ENCODE results near the gene ANKRD40CL.
"Not testable (repeated sequence)": the region's sequence is repeated elsewhere in the genome, so short reads cannot be mapped to it uniquely, and the experiment has no call there.

Gene ANKRD40CL, protein sequence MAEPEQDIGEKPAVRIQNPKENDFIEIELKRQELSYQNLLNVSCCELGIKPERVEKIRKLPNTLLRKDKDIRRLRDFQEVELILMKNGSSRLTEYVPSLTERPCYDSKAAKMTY

DNA sequence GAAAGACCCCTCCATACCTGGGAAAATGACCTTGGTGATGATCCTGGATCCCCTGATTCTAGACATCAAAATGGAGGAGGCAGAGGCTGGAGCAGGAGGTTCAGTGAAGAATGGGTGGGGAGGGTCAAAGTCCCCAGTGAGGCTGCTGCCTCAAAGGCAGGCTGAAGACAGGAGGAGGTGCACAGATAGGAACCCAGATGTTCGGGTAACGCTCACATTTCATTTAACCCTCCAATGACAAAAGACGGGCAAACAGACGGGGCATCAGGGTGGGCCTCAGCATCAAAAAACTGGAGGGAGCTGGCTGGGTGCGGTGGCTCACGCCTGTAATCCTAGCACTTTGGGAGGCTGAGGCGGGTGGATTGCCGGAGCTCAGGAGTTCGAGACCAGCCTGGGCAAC, at the start of gene ANKRD40CL:
TSS of gene ANKRD40CL (minus strand) at position 73 of the 400 bp plus-strand sequence. CDS start 605 bp downstream, outside the sequence.
- DNase-seq = no peak

DNA sequence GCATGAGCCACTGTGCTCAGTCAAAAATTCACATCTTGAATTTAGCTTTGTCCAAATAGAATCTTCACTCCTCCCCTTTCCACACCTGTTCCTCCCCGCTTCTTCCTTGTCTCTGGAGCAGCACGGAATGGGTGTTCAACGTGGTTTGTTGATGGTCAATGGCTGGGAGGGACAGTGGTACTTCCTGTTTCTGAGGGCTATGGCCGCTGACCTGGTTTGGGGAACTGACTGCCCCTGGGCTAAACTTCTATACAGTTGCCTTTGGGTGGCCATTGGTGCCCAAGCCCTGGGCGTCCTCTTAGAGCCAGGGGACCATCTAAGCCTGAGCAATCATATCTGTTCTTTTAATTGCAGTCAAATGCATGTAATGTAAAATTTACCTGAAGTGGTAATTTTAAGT, 49.0 kb upstream of the ANKRD40CL start:
- no peak for DNase-seq

DNA sequence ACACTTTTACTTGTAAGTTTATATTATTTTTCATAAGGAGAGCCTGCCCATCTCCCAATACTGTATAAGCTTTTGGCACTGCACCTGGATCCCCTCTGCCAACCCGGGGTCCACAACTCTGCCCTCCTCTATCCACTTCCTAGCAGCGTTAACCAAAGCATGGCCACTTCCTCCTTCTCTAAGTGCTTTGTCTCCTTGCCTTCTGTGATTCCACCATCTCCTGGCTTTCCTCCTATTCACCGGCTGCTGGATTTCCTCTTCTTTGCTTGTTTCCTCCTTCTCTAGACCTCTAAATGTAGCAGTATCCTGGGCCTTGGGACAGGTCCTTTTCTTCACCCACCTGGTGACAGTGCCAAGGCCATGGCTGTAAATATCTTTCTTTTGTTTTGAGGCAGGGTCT, 48.1 kb upstream of the ANKRD40CL start:
- no peak for DNase-seq

DNA sequence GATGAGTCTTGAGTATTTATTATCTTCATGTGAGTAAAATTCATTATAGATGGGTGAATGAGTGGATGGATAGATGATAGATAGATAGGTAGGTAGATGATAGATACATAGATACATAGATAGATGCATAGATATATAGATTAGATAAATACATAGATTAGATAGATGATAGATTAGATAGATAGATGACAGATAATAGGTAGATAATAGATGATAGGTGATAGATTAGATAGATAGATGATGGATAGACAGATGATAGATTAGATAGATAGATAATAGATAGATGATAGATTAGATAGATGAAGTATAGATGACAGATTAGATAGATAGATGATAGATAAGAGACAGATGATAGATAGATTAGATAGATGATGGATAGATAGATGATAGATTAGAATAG, 46.3 kb upstream of the ANKRD40CL start:
- DNase-seq = no peak

DNA sequence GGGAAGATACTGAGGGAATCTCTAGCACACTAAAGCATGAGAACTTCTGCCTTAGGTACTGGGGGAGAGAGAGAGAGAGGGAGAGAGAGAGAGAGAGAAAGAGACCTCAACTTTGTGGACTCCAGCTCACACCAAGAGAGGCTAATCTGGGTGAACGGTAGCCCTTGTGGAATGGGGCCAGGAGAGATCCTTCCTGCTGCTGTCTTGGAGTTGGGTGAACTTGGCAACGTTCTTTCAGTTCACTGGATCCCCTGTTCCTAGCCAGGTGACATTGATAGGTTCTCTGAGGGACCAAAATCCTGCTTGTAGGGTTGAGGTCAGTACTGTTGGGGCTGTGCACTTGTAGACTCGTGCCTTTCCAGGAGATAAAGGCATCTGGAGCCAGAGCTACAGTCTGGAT, 41.6 kb upstream of the ANKRD40CL start:
- no peak for DNase-seq

DNA sequence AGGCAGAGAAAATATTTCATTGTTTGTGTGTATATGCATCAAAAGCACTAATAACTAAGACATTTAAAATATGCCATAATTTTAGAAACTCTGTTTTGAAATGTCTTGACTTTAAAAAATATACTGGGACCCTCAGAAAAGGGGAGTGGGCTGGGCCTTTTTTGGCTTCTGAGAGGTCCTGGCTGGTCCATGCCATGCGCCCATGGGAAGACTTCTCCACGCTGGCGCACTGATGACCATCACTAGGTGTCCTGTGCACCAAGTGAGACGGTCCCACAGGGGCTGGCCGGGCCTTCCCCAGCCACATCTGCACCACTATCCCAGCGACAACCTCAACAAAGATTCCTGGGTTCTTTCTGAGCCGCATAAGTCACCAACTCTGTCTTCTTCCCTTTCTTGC, 41.1 kb upstream of the ANKRD40CL start:
- DNase-seq = no peak

DNA sequence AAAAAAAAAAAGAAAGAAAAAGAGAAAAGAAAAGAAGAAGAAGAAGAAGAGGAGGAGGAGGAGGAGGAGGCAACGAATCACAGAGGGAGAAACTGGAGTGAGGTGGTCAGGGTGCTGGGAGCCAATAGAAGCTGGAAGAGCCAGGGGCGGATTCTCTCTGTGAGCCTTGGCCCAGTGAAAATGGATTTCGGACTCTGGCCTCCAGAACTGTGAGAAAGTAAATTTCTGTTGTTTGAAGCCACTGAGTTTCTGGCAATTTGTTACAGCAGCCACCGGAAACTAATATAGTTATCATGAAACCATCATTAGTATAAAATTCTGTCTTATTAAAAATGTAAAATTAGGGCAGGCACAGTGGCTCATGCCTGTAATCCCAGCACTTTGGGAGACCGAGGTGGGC, 40.4 kb upstream of the ANKRD40CL start:
- DNase-seq = no peak

DNA sequence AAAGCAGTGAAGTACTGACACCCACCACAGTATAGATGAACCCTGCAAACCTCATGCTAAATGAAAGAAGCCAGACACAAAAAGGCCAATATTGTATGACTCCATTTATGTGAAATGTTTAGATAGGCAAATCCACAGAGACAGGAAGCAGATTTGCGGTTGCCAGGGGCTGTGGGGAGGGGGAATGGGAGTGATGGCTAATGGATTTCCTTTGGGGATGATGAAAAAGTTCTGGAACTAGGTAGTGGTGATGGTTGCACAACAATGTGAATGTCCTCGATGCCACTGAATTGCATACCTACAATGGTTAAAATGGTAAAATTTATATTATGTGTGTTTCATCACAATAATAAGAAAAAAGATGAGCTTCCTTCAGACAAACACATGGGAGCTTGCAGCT, 39.7 kb upstream of the ANKRD40CL start:
- no peak for DNase-seq

DNA sequence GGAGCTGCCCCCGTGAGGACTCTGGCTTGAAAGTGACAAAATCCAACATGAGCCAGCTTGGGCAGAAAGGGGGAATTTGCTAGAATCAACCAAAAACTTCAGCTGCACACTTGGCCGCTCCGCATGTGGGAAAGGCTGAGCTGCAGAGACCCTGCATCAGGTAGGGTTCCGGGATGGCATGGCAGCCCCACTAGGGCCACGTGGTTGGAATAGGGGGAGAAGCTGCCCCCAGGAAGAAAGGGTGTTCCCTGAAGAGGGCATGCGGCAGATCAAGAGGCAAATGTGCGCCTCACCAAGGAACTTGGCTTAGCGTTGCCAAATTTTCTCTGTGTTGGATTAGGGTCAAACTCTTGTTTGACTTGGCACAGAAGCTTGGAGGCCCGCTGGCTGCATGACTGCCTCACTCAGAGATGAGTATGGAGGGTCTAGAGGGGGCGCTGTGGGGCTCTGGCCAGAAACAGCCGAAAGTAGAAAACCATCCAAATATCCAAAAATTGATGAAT, 38.9 kb upstream of the ANKRD40CL start:
- no peak for DNase-seq

DNA sequence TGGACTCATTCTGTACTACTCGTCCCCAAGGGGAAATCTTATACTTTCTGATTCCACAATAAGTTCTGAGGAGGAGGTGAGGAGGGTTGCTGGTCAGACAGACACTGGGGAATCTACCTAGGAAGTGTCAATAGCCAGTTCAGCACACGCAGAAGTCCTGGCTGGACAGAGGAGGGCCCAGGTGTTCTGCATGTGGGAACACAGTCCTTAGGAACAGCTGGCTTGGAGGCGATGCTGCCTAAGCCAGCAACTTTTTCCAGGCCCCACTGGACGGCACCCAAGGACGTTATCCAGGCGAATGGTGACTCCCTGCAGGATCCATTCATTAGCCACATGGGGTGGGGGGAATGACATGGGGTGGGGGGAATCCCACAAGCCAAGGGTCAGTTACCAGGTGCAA, 38.2 kb upstream of the ANKRD40CL start:
- DNase-seq = no peak

DNA sequence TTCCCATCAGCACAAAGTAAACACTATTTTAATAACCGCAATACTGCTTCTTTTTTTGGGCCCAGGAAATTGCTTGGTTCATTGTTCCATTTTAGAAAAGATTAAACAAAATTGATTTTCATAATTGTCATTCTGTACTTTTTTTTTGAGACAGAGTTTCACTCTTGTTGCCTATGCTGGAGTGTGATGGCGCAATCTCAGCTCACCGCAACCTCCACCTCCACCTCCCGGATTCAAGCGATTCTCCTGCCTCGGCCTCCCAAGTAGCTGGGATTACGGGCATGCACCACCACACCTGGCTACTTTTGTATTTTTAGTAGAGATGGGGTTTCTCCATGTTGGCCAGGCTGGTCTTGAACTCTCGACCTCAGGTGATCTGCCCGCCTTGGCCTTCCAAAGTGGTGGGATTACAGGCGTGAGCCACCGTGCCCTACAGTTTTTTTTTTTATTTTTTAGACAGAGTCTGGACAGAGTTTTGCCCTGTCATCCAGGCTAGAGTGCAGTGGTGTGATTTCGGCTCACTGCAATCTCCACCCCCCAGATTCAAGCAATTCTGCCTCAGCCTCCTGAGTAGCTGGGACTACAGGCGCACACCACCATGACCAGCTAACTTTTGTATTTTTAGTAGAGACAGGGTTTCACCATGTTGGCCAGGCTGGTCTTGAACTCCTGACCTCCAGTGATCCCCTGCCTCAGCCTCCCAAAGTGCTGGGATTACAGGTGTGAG, 37.6 kb upstream of the ANKRD40CL start:
- DNase-seq = not testable (repeated sequence)

DNA sequence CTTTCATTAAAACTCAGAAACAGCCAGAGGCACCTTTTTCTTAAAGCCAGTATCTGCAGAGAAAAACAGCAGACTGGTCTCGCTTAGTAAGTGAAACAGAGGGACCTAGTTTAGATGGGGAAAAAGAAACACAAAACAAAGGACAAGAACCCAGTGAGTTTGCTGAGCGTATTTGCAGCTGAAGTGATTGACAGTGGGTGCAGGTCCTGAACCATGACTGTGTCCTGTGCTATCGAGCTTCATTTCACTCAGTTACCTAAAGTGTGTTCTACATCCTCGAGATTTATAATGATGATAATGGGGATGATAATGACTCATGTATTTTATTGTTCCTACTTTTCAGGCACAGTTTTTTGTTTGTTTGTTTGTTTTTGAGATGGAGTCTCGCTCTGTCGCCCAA, 36.4 kb upstream of the ANKRD40CL start:
- DNase-seq = no peak

DNA sequence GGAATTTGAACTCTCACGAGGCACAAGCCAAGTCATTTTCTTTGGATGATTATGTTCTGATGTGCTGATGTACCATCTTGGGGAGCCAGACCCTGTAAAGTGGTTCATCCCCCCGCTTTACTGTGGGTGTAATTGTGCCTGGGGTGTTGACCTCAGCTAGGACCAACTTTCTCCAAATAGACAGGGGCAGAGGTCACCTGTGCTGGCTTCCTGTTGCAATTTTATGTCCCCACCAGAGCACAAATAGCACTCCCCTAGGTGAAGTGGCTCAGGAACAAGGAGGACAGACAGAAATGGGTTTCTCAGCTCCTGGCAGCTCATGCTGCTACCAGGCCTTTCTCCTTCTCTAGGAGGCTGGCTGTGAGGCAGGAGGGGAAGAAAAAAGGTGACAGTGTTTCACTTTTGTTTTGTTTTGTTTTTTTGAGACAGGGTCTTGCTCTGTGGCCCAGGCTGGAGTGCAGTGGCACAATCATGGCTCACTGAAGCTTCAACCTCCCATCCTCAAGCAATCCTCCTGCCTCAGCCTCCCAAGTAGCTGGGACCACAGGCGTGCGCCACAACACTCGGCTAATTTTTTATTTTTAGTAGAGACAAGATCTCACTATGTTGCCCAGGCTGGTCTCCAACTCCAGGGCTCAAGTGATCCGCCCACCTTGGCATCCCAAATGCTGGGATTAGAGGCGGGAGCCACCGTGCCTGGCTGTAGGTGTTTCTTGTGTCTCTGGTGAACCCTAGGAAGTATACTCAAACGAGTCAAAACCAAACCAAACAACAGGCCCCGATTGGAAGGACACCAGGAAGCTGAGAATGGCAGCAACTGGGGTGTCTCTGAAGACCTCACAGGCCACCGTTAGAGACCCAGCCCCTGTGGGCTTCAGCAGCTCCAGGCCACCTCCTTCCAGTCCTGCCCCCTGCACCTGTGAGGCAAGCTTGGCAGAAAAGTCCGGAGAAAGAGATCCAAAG, 35.6 kb upstream of the ANKRD40CL start:
- no peak for DNase-seq

DNA sequence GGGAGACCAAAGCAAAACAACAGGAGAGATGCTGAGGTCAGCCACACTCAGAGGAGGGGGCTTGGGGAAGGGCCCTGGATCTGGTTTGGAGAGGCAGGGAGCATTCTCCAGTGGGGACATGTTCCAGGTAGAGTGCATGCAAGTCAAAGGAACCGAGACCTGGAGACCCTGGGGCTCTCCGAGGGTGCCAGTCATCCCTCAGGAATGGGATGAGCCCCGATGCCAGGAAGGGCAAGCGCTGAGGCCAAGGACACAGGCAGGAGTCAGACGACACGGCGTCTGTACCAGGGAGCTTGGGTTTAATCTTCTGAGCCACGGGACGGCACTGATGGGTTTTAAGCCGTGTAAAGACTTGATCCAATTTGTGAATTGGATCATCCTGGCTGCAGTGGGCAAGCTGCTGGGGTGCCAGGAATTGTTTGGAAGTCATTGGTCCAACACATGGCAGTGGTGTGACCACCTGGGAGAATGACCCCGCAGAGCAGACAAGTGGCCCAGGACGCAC, 32.9 kb upstream of the ANKRD40CL start:
- DNase-seq = no peak

DNA sequence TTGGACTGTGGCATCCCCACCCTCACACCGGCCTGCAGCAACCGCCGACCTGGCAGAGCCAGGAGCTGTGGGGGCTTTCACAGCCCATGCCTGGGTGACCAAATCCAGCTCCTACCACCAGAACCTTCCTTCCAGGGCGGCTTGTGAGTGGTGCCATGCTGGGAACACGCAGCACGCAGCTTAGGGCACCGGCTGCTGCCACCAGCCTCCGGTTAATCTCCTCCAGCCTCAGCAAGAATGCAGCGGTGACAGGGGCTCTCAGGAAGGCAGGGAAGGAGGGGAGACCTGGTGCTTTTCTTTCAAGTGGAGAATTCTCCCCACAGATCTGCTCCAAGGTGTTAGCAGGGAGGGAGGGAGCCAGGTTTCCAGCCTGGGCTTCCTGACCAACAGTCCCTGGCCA, 32.3 kb upstream of the ANKRD40CL start:
- DNase-seq = no peak

DNA sequence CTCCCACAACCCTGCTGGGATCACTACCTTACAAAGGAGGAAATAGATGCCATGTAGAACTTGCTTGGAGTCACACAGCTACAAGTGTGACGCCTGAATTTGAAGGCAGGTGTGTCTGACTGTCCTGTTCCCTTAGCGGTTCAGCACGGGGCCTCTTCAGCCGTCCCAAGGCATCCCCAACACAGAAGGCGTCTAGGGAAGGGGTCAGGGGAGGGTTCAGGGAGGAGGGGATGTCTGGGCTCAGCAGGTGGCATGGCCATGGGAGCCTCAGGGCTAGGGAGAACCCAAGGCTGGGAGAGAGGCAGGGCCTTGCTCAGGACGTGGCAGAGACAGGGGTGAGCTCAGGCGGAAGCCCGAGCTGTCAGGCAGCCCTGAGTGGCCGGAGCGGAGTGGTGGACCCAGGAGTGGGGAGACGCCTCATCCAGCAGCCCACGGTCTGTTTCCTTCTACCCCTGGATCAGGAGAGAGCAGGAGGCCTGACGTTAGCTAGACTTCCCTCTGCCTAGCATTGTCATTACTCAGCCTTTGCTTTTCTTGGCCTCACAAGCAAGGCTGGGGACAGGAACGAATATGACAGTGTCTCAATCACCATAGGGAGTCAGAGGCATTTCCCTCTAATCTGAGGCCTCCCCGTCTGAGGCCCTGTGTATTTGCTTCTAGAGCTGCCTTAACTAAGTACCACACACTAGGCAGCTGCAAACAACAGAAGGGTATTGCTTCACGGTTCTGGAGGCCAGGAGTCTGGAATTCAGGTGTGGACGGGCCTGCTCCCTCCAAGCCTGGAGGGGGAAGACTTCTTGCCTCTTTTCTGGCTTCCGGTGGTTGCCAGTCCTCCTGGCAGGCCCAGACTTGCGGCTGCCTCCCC, 31.3 kb upstream of the ANKRD40CL start:
- DNase-seq = no peak

DNA sequence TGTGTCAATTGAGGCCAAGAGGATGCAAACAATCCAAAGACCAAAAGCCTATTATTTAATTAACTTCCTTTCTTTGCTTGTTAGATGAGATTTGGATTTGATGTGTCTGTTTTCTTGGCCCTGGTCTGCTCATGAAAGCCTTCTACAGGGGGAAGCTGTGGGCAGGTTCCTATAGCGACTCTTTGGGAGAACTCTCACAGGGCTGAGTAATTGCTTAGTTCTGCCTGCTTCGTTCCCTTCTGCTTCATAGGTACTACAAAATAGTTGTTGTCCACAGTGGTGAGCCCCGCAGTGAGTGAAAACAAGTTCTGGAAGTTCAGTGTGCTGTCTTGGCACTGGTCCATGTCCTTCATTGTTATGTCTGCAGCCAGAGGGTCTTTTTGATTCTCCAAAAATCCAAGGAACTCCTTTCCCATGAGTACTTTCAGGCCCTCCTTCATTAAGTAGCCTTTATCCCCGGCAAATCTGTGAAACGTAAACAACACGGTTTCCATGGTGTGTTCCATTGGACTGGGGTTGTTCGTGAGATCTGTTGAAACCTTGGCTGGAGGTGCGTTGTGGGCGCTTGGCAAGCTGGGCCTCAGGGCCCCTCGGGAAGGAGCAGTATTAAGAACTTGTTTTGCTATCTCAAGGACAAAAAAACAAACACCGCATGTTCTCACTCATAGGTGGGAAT, 30.0 kb upstream of the ANKRD40CL start:
- no peak for DNase-seq

DNA sequence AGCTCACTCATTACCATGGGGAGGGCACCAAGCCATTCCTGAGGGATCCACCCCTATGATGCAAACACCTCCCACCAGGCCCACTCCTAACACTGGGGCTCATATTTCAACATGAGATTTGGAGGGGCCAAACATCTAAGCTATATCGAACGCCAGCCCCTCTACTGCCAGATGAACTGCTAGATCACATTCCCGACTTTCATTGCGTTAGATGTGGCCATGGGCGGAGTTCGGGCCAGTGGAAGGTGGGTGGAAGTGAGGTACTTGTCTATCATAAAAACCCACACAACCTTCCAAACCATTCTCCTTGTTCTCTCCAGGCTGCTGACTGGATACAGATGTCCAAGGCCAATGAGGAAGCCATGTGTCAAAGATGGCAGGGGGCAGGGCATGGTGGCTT, 27.0 kb upstream of the ANKRD40CL start:
- no peak for DNase-seq

DNA sequence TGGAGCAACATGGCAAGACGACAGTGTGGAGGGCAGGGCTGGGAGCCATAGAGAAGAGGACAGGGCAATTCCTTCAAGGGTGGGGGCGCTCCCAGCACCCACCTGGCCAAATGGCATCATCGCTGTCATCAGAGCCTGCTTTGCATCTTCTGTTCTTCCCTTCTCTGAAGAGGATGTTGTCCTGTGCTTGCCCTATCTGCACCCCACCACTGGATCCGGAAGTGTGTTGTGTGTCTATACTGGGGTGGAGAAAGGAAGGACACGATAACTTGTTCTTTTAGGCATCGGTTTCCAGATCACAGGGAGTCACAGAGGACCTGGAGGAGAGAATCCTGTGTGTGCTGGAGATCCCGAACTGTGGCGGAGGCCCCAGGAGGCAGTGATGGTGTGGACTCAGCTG, 25.7 kb upstream of the ANKRD40CL start:
- DNase-seq = no peak

DNA sequence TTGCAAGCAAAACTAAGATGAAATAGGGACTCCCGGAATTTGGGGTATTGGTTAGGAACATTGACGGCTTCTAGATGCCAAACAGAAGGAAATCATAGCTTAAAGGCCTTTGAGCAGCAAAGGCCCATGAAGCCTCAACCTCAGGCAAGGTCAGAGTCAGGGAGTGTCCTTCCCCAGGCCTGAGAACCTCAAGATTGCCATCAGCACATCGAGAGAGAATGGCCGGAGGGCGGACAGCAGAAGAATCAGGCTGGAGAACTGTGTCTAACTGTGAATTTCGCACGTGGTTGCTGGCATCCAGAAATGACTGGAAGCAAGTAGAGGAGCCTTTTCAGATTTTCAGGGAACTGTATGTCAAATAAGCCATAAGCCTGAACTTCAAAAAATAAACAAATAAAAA, 24.8 kb upstream of the ANKRD40CL start:
- no peak for DNase-seq

DNA sequence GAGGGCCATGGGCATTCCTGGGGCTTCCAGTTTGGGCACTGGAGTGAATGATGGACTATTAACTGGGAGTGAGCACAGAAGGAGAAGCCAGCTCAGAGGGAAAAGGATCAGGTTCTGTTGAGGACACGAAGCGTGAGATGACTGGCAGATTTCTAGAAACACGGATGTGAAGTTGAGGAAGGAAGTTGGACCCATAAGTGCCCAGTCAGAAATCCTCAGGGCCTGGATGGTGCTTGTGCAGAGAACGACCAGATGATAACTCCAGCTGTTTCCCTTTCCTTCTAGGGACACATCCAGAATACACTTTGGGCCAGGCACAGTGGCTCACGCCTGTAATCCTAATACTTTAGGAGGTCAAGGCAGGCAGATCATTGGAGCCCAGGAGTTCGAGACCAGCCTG, 23.3 kb upstream of the ANKRD40CL start:
- no peak for DNase-seq

DNA sequence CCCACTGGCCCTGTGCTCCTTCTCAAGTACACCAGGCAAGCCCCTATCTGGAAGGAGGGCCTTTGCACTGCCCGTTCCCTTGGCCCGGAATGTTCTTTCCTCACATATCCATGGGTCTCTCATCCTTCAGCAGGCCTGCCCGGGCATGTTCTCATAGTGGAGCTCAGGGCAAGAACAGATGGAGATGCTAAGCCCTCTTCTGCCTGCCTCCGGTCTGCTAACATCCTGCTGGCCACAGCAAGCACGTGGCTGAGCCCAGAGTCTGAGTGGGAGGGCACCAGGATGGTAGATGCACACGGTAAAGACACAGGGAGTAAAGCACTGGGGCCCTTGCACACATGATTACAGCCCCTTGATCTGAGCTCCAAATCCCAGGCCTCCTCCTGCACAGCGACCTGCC, 19.8 kb upstream of the ANKRD40CL start:
- DNase-seq = no peak

Measured in CD4-positive, alpha-beta T cell treated with Interferon alpha-2 for 1 hour (primary cell).